HFFc6 (cell line): ENCODE results near the gene CALB2. TPM values are rescaled to one million over a fixed set of nuclear protein-coding genes. Genes with fewer than 3 reads are reported as not detected.

Experiments used
- DNase-seq: peaks from one replicate; pipeline ENCODE4 v3.0.0-alpha.2; 2018
- H3K27ac Mint-ChIP-seq: 2 replicates; pipeline ENCODE4 v1.8.0; 2020; ENCODE audit warnings: mild to moderate bottlenecking, mixed read lengths
- H3K27me3 Mint-ChIP-seq: 2 replicates; pipeline ENCODE4 v1.8.0; 2021; ENCODE audit warnings: mild to moderate bottlenecking, moderate library complexity, mixed read lengths; ENCODE audit not compliant: insufficient read depth
- H3K36me3 Mint-ChIP-seq: 2 replicates; pipeline ENCODE4 v1.8.0; 2021; ENCODE audit warnings: low read depth, mixed read lengths
- H3K4me1 Mint-ChIP-seq: 2 replicates; pipeline ENCODE4 v1.8.0; 2020; ENCODE audit warnings: low read depth, mixed read lengths
- H3K4me3 Mint-ChIP-seq: 2 replicates; pipeline ENCODE4 v1.8.0; 2020; ENCODE audit warnings: mild to moderate bottlenecking, moderate library complexity, mixed read lengths
- H3K9me3 Mint-ChIP-seq: 2 replicates; pipeline ENCODE4 v1.8.0; 2020; ENCODE audit warnings: mild to moderate bottlenecking, mixed read lengths
- CTCF ChIP-seq: fragments of 200-600 bp; sonication (generic); IDR thresholded peaks from 2 replicates; pipeline ENCODE4 v1.5.0; 2021; ENCODE audit warnings: antibody characterized with exemption, mild to moderate bottlenecking
- total RNA-seq, 6 experiments: library from RNA; stranded (reverse); fragmentation: NEBNext Ultra II Directional; extraction: Animal tissue kit (Norgen Biotek cat#: 25700); gene quantifications; 2 replicates in 1 of 6; 3 replicates in 5 of 6; pipeline ENCODE4 v1.2.3, GENCODE V29; 2021

Gene CALB2
- total RNA-seq, 6 experiments from 2014 or later: 0.14 to 1.1 (median 0.70) TPM; not detected in 3

GRCh38 chr16:71340406-71340805 is 18.1 kb upstream of the CALB2 start:
- peaks cover 12% of the 10 kb centered on the region for H3K27me3 Mint-ChIP-seq
- no peaks in the 10 kb centered on the region for H3K9me3 Mint-ChIP-seq
- TF ChIP-seq CTCF: no peak
- no peak overlapping the region for H3K4me3 Mint-ChIP-seq
- no peak for DNase-seq
- H3K27ac Mint-ChIP-seq: no peak overlapping the region
- peaks cover 7% of the 10 kb centered on the region for H3K4me1 Mint-ChIP-seq
- no peaks in the 10 kb centered on the region for H3K36me3 Mint-ChIP-seq

DNA sequence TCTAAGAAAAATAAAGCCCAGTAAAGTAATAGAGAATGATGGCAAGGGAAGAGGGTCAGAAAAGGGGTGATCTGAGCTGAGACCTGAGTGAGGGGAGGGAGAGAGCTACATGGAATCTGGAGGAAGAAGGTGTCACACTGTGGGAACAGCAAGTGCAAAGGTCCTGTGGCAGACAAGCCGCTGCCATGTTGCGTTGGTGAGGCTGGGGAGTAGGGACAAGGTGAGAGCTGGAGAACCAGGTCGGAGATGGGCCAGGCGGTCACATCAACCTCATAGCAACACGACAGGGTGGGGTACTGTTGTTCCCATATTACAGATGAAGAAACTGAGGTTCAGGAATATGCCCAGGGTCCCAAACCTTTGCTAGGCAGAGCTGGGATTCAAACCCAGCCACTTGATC is 16.6 kb upstream of the CALB2 start:
- Mint-ChIP-seq H3K27ac (no peak overlapping the region), H3K27me3 (peaks cover 13% of the 10 kb centered on the region), H3K9me3 (no peaks in the 10 kb centered on the region), H3K4me3 (no peak overlapping the region), H3K36me3 (no peaks in the 10 kb centered on the region), H3K4me1 (peaks cover 7% of the 10 kb centered on the region)
- no peak for DNase-seq
- TF ChIP-seq CTCF: no peak

GRCh38 chr16:71343078-71343477 is 15.4 kb upstream of the CALB2 start:
- Mint-ChIP-seq H3K9me3 (no peaks in the 10 kb centered on the region), H3K27me3 (peaks cover 20% of the 10 kb centered on the region), H3K27ac (no peak overlapping the region), H3K4me1 (peaks cover 4% of the 10 kb centered on the region), H3K4me3 (no peak overlapping the region), H3K36me3 (no peaks in the 10 kb centered on the region)
- no peak for TF ChIP-seq CTCF
- no peak for DNase-seq

DNA sequence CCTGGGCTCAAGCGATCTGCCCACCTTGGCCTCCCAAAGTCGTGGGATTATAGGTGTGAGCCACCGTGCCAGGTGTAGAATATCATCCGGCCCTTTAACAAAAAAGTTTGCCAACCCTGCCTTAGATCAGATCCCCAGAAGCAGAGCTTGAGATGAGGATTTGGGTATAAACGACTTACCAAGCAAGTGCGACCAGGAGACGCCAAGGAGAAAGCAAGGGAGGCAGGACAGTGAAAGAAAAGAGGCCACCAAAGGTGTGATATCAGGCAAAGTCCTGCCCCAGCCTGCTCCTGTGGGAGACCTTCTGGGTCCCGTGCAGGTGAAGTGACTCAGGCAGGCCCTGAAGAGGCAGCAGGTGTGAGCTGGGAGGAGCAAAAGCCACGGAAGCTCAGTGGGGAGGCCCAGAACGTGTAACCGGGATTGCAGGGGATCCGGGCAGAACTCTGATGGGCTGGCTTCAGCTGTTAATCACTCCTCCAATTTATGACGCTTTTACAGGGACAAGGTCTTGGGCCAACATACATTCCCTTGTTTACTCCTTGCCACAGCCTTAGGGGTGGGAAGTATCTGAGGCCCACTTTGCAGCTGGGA is 14.1 kb upstream of the CALB2 start:
- Mint-ChIP-seq H3K36me3 (no peaks in the 10 kb centered on the region), H3K4me1 (no peaks in the 10 kb centered on the region), H3K4me3 (no peak overlapping the region), H3K9me3 (no peaks in the 10 kb centered on the region), H3K27me3 (peaks cover 22% of the 10 kb centered on the region), H3K27ac (no peak overlapping the region)
- DNase-seq: no peak
- no peak for TF ChIP-seq CTCF

DNA sequence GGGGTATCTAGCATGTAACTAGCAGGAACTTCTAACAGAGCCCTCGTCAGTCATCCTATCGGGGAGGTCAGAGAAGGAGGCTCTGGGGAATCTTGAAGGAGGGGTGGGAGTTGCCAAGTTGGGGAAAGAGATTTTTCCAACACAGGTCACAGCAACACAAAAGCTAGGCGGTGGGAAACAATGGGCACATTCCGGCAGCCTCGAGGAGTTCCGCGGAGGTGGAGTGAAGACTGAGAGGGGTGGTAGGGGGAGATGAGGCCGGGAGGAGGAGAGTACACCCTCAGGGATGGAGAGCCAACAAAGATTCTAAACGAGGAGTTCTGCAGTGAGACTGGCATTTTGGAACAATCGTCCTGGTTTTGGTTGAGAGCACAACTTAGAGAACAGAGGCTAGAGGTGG is 13.5 kb upstream of the CALB2 start:
- H3K4me3 Mint-ChIP-seq: no peak overlapping the region
- no peak overlapping the region for H3K27ac Mint-ChIP-seq
- H3K9me3 Mint-ChIP-seq: no peaks in the 10 kb centered on the region
- H3K27me3 Mint-ChIP-seq: peaks cover 22% of the 10 kb centered on the region
- no peak for TF ChIP-seq CTCF
- no peaks in the 10 kb centered on the region for H3K4me1 Mint-ChIP-seq
- H3K36me3 Mint-ChIP-seq: no peaks in the 10 kb centered on the region
- DNase-seq: no peak

GRCh38 chr16:71347146-71347545 is 11.4 kb upstream of the CALB2 start:
- TF ChIP-seq CTCF: no peak
- Mint-ChIP-seq H3K4me1 (no peaks in the 10 kb centered on the region), H3K27me3 (peaks cover 32% of the 10 kb centered on the region), H3K4me3 (no peak overlapping the region), H3K36me3 (no peaks in the 10 kb centered on the region), H3K9me3 (no peaks in the 10 kb centered on the region), H3K27ac (no peak overlapping the region)
- no peak for DNase-seq
